Tibial nerve (tissue), 4 donors: ENCODE data around the gene AFAP1. TPM values are rescaled to one million over a fixed set of nuclear protein-coding genes. Genes with fewer than 3 reads are reported as not detected.

Source experiments
- DNase-seq, 2 donors: peaks; one replicate each; pipeline ENCODE4 v3.0.0-alpha.2; 2019; ENCODE audit warnings: low spot score in 2 of 2
- H3K27ac ChIP-seq, 4 donors: fragments of 200-600 bp; sonication (generic) in 3 of 4; one replicate each; pipeline ENCODE4 v1.5.1; 2017 to 2019; ENCODE audit warnings: mild to moderate bottlenecking in 1 of 4
- H3K27me3 ChIP-seq, 2 donors: fragments of 200-600 bp; sonication (generic) in 1 of 2; one replicate each; pipeline versions ENCODE4 v1.5.1 to v1.6.0; 2017 to 2019
- H3K36me3 ChIP-seq, 3 donors: fragments of 200-600 bp; sonication (generic); one replicate each; pipeline ENCODE4 v1.5.1; 2018 to 2019
- H3K4me1 ChIP-seq, 4 donors: fragments of 200-600 bp; sonication (generic) in 3 of 4; one replicate each; pipeline ENCODE4 v1.5.1; 2017 to 2019
- H3K4me3 ChIP-seq, 4 donors: fragments of 200-600 bp; sonication (generic) in 3 of 4; one replicate each; pipeline ENCODE4 v1.5.1; 2017 to 2019; ENCODE audit warnings: mild to moderate bottlenecking in 1 of 4, moderate library complexity in 1 of 4
- H3K9me3 ChIP-seq, 4 donors: fragments of 200-600 bp; sonication (generic) in 3 of 4; one replicate each; pipeline ENCODE4 v1.5.1; 2017 to 2019
- CTCF ChIP-seq, 5 experiments: fragments of 200-600 bp in 3 of 5; fragments of 450-650 bp in 2 of 5; sonication (generic) in 3 of 5; IDR thresholded peaks; one replicate each; pipeline ENCODE4 v1.5.1; 2016 to 2019; ENCODE audit warnings: antibody characterized with exemption in 5 of 5, mild to moderate bottlenecking in 3 of 5, moderate library complexity in 2 of 5
- EP300 ChIP-seq, 2 donors: sonication (generic); formaldehyde crosslinking; IDR thresholded peaks; one replicate each; pipeline ENCODE4 v1.6.1; 2017; ENCODE audit warnings: antibody characterized with exemption in 2 of 2, mild to moderate bottlenecking in 1 of 2
- POLR2A ChIP-seq, 2 donors: fragments of 450-650 bp; IDR thresholded peaks; one replicate each; pipeline ENCODE4 v1.6.1; 2017; ENCODE audit warnings: antibody characterized with exemption in 2 of 2, mild to moderate bottlenecking in 2 of 2, moderate library complexity in 2 of 2
- WGBS, 2 donors: methylation state at CpG; one replicate each; pipeline ENCODE4 v1.1.5; 2018; 5-methylcytosine and 5-hydroxymethylcytosine counted together
- total RNA-seq, 4 donors: library from RNA; depleted of rRNA; stranded (reverse); fragments of >200 nt; gene quantifications; one replicate each; pipeline ENCODE4 v1.1.0, GENCODE V29; 2016

The AFAP1 gene
- total RNA-seq, 4 donors from 2014 or later = 23.2 to 34.9 (median 32.1) TPM

GRCh38 chr4:7752649-7753048, 187.0 kb downstream of the AFAP1 start:
- Histone ChIP-seq H3K27ac (no peak overlapping the region), H3K27me3 (peaks cover 0 to 2% of the 10 kb centered on the region in 2 donors), H3K9me3 (no peaks in the 10 kb centered on the region), H3K36me3 (no peaks in the 10 kb centered on the region), H3K4me1 (peaks cover 0 to 20% (median 4%) of the 10 kb centered on the region in 4 donors), H3K4me3 (no peak overlapping the region)
- 86 to 90% methylated on average over 6 of the region's 6 CpGs for WGBS, 2 donors
- TF ChIP-seq EP300 (IDR thresholded peaks at IDR 0.05) (no peak), POLR2A (IDR thresholded peaks at IDR 0.05) (no peak), CTCF (IDR thresholded peaks at IDR 0.05) (no peak)
- no peak for DNase-seq

DNA sequence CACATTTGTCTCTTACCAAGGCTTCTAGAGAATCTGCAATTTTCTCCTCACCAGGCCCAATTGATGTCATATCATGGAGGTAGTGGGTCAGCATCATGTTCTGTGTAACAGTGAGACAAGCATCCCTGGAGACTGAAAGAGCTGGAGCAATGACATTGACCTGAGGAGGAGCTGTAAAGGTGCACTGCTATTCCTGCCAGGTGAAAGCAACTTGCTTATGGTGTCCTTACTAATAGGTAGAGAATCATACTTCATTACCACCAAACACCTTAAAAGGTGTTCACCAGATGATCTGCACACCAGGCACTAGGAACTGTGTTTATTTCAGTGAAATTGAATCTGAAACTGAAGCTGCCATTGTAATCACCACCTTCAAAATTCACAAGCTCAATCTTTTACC, 188.7 kb downstream of the AFAP1 start:
- no peak overlapping the region for H3K27ac ChIP-seq
- no peak overlapping the region for H3K4me3 ChIP-seq
- no peak for DNase-seq
- peaks cover 0 to 8% (median 0%) of the 10 kb centered on the region in 4 donors for H3K4me1 ChIP-seq
- no peaks in the 10 kb centered on the region for H3K9me3 ChIP-seq
- no peaks in the 10 kb centered on the region for H3K36me3 ChIP-seq
- TF ChIP-seq POLR2A (IDR thresholded peaks at IDR 0.05) (no peak), EP300 (IDR thresholded peaks at IDR 0.05) (no peak), CTCF (IDR thresholded peaks at IDR 0.05) (no peak)
- peaks cover 0 to 2% of the 10 kb centered on the region in 2 donors for H3K27me3 ChIP-seq

- Histone ChIP-seq H3K27ac (no peak overlapping the region), H3K36me3 (no peaks in the 10 kb centered on the region), H3K4me3 (no peak overlapping the region), H3K4me1 (peaks cover 0 to 8% (median 0%) of the 10 kb centered on the region in 4 donors), H3K9me3 (no peaks in the 10 kb centered on the region), H3K27me3 (no peaks in the 10 kb centered on the region)
- TF ChIP-seq CTCF (IDR thresholded peaks at IDR 0.05) (no peak), EP300 (IDR thresholded peaks at IDR 0.05) (no peak), POLR2A (IDR thresholded peaks at IDR 0.05) (no peak)
- WGBS, 2 donors = 53 to 59% methylated on average over 6 of the region's 6 CpGs
- DNase-seq = no peak
Measured at GRCh38 chr4:7750523-7750922, 189.1 kb downstream of the AFAP1 start.

DNA sequence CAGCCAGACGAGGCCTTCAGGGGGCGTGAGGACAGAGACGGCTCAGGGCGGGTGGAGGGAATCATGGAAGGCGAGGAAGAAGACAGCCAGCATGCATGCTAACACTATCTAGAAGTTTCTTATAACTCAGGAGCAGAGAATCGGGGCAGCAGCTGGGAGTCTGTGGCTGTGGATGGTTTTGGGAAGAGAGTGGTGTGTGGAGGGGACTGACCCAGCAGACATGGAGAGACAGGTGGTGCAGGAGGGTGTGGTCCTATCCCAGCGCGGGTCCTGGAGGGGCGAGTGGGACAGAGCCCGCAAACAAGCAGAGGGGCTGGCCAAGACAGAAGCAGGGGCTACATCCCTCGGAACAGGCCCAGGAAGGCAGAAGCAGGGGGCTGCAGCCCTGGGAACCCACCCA, 192.1 kb downstream of the AFAP1 start:
- Histone ChIP-seq H3K36me3 (no peaks in the 10 kb centered on the region), H3K27me3 (no peaks in the 10 kb centered on the region), H3K4me1 (peaks cover 0 to 17% (median 0%) of the 10 kb centered on the region in 4 donors), H3K4me3 (no peak overlapping the region), H3K9me3 (no peaks in the 10 kb centered on the region), H3K27ac (no peak overlapping the region)
- TF ChIP-seq CTCF (IDR thresholded peaks at IDR 0.05) = no peak
- TF ChIP-seq POLR2A (IDR thresholded peaks at IDR 0.05) = no peak
- TF ChIP-seq EP300 (IDR thresholded peaks at IDR 0.05) = no peak
- WGBS, 2 donors = 86 to 91% methylated on average over 11 of the region's 11 CpGs
- DNase-seq = no peak

DNA sequence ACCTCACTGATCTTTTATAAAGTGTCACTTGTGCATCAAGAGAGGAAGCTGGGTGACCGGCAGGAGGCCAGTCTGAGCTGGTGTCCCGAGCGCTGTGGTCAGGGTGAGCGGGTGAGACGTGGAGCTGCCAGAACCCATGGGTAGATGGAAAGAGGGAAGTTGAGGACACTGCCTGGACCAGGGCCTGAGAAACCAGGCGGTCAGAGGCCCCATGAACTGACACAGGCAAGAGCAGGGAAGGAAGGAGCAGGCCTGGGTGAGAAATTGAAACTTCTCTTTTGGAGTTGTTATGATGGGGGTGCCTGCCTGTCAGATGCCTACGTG, 192.6 kb downstream of the AFAP1 start:
- no peak for DNase-seq
- H3K4me3 ChIP-seq = no peak overlapping the region
- 70 to 85% methylated on average over 7 of the region's 7 CpGs for WGBS, 2 donors

More for the DNA sequence above, 192.6 kb downstream of the AFAP1 start:
- Histone ChIP-seq H3K27me3 (no peaks in the 10 kb centered on the region), H3K27ac (no peak overlapping the region), H3K4me1 (peaks cover 0 to 17% (median 0%) of the 10 kb centered on the region in 4 donors), H3K9me3 (no peaks in the 10 kb centered on the region), H3K36me3 (no peaks in the 10 kb centered on the region)
- no peak for TF ChIP-seq EP300 (IDR thresholded peaks at IDR 0.05)
